Hematopoietic multipotent progenitor cell treated with erythropoietin and hydrocortisone succinate and interleukin-3 and kit ligand, for 8 days (in vitro differentiated cells): ENCODE data around the gene NTSR1.
A peak's percentile ranks its signal among the peaks of the same experiment; 100 is the strongest.

Experiments used
- DNase-seq: peaks from one replicate; pipeline ENCODE4 v3.0.0-alpha.2; 2015

NTSR1 gene

DNA sequence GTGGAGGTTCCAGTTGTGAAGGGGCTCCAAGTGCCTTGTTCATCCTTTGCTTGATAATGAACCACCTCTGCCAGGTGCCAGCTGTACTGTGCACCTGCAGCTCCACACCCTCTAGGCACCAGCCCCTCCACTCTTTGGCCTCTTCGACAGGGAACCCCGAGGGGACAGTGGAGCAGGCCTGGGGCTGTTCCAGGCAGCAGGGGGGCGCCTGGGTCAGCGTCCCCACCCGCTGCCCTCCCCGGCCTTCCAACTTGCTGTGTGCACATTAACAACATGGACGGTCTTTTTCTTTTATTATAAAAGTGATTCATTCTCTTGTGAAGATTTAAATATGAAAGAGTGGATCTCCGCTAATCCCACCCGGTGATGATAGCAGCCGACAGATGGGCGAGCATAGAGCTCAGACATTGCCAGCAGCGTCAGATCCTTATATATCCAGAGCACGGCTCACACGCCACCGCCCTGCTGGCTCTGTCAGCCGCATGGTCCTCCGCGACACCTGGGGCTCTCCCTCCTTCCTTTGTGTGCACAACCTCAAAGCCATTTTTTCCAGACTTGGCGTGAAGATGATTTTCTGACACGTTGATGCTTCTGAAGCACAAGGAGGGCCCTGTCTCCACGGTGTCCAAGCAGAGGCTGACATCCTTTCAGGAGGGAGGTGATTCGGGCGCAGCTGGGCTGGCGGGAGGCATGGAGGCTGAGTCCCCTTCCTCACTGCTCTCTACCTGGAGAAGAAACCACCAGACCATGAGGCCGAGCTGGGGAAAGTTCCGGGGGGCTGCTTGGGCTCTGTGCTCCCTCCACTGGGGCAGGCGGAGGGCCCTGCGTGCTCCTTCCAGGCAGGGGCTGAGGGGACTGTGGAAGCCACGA lies 65.4 kb downstream of the NTSR1 start:
- DNase-seq = no peak

DNA sequence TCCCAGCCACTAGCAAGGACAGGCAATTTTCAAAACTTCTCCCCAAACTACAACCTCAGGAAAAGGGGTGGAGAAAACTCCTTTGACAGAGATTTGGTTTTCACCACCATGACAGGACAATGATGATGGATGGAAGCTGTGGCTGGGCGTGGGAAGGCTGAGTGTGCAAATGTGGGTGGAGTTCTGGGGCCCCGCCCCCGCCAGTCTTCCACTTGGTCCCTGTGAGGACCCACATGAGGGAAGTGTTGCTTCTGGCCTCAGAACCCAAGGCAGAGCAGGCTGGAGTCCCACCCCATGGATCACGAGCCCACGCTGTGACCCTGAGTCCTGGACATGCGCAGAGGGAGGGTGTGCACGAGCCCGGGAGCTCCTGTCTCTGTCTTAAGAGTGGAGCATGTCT lies 66.1 kb downstream of the NTSR1 start:
- no peak for DNase-seq

DNA sequence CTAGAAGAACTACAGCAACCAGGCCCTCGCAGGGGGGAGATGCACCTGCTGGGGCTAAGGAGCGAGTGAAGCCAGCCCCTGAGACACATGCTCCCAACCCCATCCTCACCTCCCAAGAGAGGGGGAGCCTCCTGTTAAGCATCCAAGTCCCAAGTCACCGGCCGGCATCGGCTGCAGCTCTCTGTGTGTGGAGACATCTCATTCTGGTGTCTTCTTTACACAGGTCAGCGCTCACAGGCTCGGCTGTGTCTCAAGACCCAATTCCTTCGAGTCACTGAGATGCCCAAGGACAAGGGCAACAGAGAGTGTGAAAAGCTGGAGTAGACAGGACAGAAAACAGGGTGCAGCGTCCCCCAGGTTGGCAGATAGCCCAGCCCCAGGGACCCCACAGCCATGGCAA lies 66.6 kb downstream of the NTSR1 start:
- no peak for DNase-seq

DNA sequence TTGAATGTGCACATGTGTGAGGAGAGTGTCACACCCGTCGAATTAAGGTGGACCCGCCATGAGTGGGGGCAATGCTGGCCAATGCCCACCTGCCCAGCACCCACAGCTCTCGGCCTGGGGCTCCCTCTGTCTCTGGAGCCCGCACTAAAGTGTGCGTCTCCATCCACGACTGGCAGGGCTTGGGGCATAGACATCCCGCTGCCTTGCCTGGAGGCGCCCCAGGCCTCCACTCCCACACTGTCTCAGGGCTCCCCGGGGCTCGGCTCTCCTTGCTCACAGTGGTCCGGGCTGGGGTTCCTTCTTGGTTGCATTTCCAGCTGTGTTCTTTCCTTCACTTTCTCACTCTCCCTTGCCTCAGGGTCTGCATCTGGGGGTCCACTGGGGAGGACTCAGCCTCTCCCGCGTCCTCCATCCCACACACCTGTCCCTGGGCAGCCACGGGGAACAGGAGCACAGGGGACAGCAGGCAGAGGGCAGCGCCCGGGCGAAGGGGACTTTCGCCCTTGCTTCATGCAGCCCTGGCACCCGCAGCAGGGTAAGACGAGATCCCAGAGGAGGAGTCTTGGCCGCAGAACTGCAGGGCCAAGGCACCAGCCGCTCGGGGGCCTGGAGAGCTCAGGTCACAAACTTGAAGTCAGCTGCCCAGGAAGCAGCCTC lies 67.5 kb downstream of the NTSR1 start:
- no peak for DNase-seq

DNA sequence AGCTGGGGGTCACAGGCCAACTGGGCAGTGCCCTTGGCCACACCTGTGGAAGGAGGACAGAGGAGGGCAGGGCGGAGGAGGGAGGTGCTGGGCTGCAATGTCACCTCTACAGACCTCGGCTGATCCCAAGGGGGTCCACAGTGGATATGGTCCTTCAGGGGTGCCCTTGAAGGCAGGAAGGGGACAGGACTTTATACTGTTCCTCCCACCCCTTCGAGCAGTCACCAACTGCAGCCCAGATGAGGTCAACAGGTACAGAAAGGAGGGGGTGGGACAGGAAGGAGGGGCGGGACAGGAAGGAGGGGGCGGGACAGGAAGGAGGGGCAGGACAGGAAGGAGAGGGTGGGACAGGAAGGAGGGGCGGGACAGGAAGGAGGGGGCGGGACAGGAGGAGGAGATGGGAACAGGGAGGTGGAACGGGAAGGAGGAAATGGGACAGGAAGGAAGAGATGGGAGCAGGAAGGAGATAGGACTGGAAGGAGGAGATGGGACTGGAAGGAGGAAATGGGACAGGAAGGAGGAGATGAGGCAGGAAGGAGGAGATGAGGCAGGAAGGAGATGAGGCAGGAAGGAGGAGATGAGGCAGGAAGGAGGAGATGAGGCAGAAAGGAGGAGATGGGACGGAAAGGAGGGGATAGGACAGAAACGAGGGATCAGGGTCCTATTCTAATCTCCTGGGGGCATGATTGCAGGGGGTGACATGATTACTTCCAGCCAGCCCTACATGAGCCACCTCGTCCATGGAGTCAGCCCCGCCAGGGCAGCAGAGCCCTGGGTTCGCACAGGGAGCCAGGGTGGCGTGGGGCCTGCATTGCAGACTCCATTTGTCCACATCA lies 68.3 kb downstream of the NTSR1 start:
- DNase-seq = peak; percentile 24

DNA sequence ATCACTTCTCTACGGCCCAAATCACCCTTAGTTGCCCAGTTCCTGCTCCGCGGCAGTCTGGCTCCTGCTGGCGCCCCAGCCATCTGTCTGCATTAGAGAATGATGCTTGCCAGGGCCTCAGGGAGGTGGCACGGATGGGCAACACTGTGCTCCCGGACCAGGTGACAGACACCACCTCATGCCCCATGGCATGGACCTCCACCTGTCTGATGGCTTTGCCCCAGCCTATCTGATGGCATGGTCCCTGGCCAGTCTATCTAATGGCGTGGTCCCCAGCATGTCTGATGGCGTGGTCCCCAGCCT lies 68.8 kb downstream of the NTSR1 start:
- no peak for DNase-seq

DNA sequence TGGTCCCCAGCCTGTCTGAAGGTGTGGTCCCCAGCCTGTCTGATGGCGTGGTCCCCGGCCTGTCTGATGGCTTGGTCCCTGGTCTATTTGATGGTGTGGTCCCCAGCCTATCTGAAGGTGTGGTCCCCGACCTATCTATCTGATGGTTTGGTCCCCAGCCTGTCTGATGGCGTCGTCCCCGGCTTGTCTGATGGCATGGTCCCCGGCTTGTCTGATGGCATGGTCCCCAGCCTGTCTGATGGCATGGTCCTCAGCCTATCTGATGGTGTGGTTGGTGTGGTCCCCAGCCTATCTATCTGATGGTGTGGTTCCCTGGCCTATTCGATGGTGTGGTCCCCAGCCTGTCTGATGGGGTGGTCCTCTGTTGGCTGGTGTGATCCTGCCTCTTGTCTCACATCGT lies 69.4 kb downstream of the NTSR1 start:
- DNase-seq = no peak

DNA sequence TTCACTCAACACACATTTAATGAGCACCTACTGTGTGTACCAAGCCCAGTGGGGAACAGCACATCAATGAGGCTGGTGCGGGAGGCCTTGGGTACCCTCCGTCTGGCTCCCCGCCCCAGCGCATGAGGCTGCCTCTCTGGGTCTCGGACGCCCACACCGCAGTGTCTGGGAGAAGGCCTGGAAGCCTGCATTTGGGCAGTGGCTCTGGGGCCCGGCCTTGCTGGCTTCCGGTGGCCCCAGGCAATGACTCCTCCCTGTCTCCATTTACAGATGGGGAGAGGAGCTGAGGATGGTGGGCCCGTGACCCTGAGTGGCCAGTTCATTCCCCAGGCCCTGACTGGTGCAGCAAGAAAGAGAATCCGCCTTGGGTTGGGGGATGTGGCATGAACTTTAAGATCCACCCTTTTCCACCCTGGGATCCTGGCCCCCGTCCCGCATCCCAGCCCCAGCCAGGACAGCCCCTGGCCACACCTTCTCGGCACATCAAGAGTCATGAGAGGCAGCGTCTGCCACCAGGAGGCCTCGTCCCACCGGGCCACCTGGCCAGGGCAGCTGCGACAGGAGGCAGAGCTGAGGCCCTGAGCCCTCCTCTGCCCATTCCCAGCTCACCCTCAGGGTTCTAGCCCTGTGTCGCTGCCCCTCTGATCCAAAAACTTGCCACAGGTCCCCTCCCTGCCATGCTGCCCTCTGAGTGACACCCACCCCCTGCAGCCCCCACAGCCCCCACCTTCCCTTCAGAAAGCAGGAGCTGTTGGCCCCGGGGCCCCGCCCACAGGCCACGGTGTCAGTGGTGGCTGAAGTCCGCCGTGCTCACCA lies 70.2 kb downstream of the NTSR1 start:
- DNase-seq = no peak

DNA sequence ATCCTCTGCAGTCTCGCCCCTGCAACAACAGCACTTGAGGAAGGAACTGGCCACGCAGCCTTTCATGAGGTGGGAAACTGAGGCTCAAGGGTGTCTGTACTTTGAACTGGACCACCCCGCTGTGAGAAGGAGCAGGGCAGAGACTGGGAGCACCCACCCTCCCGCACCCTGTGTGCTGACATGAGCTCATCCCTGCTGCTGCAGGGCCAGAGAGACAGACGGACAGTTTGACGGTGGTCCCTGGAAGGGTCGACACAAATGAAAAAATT lies 70.7 kb downstream of the NTSR1 start:
- no peak for DNase-seq

DNA sequence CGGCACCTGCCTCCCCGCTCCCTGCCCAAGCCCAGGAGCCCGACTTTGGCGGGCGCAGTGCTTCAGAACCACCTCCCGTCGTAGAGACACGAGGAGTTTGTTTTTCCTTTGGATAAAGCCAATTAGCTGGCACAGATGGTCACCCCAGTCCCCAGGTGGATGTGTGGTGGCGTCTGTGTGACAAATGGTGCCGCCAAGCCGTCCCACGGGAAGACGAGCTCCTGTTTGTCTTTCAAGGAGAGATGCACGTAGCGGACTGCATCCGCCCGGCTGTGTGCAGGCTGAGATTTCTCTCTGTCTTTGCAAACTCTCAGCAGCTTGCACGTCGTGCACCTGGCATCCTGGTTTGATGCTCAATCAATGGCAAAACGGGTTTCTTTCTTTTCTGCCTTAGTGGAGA lies 71.6 kb downstream of the NTSR1 start:
- no peak for DNase-seq

DNA sequence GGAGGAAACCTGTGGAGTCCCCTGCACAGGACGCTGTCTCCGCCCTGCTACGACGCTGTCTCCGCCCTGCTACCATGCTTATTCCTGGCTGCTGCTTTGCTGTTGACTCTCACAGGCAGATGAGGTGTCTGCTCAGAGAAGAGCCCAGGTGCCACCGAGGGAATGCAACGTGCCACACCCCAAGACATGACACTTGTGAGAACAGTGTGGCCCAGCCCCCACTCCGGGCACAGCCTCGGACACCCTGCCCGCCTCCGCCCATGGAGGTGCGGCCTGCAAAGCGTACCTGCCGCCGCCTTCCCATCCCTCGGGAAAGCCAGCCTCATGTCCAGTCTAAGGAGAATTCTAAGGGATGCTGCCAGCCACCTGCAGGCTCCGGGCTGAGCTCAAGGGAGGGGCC lies 72.1 kb downstream of the NTSR1 start:
- DNase-seq = no peak

DNA sequence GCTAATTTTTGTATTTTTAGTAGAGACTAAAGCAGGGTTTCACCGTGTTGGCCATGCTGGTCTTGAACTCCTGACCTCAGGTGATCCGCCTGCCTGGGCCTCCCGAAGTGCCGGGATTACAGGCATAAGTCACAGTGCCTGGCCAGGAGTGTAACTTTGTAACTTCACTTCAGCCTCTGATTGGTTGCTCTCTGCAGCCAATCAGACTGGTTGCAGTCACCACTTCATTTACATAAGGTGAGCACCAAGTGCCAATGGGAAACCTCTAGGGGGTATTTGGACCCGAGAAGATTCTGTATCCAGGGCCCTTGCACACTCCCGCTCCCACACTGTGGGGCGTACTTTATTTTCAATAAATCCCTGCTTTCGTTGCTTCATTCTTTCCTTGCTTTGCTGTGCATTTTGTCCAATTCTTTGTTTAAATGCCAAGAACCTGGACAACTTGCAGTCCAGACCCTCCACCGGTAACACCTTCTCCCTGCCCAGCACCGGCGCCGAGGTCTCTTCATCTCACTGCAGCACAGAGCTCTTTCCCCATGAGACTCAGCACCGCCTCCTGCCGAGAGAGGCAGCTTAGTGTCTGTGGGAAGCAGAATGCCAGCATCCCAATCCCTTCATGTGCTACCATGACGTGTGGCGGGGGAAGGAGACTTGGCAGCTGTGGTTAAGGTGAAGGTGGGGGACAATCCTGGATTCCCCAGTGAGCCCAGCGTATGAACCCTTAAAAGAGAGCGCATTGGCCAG lies 73.7 kb downstream of the NTSR1 start:
- DNase-seq = no peak

DNA sequence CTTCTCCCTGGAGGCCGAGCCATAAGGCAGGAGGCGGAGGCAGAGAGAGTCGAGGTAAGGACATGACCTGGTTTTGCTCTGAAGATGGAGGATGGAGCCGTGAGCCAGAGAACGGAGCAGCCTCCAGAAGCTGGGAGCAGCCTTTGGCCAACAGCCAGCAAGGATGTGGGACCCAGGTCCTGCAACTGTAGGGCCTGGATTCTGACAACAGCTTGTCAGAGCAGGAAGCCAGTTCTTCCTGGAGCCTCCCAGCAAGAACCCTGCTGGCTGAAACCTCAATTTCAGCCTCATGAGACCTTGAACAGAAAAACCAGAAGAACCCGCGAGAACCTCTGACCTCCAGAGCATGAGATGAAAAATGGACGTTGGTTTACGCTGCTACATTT lies 74.2 kb downstream of the NTSR1 start:
- no peak for DNase-seq

DNA sequence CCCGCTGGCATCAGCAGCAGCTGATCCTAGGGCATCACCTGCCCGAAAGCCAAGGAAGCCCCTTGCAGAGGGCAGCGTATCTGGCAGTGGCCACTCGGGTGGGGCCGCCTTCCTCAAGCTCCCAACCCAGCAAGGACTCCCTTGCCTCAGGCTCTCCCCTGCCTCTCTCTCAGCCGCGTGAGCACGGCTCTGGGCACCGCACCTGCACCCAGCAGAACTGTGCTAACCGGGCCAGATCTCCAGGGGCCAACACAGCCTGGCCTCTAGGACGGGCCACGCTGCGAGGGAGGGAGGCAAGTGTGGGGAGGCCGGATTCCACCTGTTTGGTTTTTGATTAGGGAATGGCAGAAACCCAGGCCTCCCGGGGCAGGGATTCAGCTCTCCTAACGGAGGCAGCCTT lies 75.9 kb downstream of the NTSR1 start:
- DNase-seq = no peak

DNA sequence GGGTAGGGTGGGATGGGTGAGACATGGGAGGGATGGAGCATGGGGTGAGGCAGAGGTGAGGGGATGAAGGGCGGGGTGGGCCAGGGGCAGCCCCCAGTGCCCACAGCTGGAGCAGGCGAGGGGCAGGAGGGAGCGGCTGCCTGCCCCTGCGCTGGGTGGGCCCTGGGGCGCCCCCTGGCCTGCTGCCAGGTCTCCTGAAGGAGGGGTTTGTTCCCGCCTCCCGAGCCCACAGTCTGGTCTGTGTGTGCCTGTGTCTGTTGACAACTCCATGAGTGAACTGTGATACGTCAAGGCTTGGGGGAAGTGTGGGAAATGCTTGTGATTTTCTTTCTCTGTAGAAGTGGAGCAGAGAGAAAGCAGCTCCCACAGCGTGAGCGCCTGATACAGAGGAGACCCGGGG lies 76.8 kb downstream of the NTSR1 start:
- no peak for DNase-seq

DNA sequence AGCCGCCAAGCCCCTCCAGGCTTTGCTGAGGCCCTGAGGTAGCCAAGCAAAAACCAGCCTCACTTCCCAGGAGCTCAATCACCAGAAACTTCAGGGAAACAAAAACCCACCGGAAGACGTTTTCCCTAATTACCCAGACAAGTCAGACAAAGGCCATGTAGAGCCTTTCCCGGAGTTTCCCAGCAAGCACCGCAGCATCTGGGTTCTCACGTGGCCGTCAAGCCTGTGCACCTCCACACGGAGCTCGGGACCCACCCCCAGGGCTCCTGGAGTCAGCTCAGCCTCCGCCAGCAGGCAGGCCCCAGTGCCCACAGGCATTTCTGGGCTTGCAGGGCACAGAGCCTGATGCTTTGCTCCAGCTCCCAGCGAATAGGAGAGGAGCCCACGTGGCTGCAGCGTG lies 77.5 kb downstream of the NTSR1 start:
- no peak for DNase-seq

DNA sequence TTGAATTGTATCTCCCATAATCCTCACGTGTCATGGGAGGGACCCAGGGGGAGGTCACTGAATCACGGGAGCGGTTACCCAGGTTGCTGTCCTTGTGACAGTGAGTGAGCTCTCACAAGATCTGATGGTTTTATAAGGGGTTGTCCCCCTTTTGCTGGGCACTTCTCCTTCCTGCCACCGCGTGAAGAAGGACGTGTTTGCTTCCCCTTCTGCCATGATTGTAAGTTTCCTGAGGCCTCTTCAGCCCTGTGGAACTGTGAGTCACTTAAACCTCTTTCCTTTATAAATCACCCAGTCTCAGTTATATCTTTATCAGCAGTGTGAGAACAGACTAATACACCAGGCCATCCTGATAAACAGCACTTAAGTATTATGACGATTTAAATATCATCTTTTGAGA lies 78.7 kb downstream of the NTSR1 start:
- DNase-seq = no peak

DNA sequence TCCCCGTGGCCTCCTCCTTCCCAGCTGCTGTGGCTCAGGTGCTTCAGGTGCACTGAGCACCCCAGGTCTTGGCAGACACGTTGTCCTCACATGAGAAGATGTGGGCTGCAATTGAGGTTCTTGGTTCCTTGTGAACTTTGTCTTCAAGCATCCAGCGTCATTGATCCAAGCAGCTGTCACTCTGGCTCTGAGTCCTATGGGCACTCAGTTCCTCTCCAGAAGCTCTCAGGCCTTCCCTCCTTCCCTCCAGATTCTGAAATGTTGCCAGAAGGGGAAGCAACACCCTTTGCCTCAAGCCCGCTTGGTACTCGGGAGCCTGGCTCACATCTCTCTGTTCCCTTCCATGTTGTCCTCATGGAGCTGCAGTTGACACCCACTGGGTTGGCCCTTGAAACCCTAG lies 79.2 kb downstream of the NTSR1 start:
- no peak for DNase-seq

DNA sequence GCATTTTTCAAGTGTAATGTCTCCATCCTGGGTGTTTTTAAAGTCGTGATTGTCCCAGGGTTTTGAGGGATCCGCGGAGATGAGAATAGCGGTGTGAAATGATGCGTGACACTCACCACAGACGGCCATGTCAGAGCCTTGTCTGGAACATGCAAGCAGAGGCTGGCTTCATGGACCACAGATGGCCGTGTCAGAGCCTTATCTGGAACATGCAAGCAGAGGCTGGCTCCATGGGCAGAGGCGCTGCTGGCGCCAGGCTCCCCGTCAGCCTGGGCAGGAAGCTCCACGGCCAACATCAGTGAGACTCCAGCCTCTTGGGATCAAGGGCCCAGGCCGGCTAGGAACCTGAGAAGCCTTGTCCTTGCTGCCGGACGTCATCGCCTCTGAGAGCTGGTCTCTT lies 80.0 kb downstream of the NTSR1 start:
- peak; percentile 57 for DNase-seq

DNA sequence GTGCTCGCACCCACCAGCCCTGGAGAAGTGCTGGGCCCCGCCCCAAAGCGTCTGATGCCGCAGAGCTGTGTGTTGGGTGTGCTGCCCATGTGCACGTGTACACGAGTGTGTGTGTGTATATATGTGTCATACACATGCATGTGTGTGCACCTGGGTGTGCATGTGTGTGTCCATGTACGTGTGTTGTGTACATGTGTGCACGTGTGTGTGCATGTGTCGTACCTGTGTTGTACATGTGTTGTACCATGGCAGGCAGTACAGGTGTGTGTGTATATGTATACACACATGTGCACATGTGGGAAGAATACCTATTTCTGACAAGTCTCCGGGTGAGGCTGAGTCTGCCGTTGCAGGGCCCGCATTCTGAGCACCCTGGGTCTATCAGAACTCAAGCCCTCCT lies 81.4 kb downstream of the NTSR1 start:
- no peak for DNase-seq

DNA sequence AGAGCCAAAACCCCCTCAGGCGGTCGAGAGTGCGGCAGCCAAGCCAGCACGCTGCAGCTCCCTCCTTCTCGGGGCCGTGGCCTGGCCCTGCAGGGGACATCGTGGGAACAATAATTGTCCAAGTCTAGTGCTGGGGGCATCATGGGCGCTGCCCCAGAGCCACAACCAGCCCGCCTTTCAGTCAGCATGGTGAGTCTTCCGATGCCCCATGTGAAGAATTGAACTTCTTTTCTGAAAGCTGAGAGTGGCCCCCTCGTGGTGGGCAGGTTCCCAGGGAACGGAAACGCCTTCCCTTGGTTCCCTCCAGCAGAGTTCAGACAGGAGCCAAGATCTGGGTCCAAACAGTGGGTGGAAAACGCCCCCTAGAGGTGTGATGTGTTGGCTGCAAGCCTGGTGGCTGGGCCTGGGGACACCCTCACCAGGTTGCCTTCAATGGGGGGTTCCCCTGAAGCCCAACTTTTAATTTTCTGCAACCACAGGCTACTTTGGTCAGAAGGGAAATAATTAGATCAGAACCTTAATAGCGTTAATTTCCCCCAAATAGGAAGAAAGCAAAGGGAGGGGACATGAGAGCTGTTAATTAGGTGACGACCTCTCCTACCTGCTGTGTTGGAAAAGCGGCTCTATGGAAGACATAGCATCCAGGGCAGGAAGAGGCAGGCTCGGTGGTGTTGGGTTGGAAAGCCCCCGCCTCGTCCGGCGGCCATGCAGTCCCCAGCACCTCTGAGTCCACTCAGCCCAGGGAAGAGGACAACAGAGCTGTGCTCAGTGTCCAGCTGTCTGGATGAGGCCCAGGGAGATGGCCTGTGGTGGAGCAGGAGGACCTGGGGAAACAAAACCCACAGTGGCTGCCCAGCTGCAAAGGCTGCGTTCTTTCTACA lies 82.9 kb downstream of the NTSR1 start:
- peak; percentile 91 for DNase-seq
